Sciatic nerve (tissue), 2 donors: Measurements from ENCODE around the gene EPHB3. TPM values are rescaled to one million over a fixed set of nuclear protein-coding genes. Genes with fewer than 3 reads are reported as not detected.

Experiments
- ATAC-seq: fragments of 200-7000 bp; cut with Tn5 transposase; one replicate; pipeline ENCODE4 v1.9.1; 2020; ENCODE audit warnings: mild to moderate bottlenecking, moderate library complexity
- DNase-seq: peaks from one replicate; pipeline ENCODE4 v3.0.0-alpha.2; 2020; ENCODE audit warnings: low spot score
- intact Hi-C: fragments of 100-400 bp; cut with DNase I; formaldehyde crosslinking; loops from one replicate; pipeline ENCODE4 v1.14.2; 2022
- total RNA-seq: library from RNA; stranded (reverse); fragmentation: NEBNext Ultra II Directional; extraction: Animal tissue kit (Norgen Biotek cat#: 25700); gene quantifications from one replicate; pipeline ENCODE4 v1.2.1, GENCODE V29; 2021
- donor health status: DM: no; HTN: no; CAD: no.
- donor health status: DM: no; HTN: no; CAD: no.

The EPHB3 gene
- total RNA-seq, result 15.2 TPM

DNA sequence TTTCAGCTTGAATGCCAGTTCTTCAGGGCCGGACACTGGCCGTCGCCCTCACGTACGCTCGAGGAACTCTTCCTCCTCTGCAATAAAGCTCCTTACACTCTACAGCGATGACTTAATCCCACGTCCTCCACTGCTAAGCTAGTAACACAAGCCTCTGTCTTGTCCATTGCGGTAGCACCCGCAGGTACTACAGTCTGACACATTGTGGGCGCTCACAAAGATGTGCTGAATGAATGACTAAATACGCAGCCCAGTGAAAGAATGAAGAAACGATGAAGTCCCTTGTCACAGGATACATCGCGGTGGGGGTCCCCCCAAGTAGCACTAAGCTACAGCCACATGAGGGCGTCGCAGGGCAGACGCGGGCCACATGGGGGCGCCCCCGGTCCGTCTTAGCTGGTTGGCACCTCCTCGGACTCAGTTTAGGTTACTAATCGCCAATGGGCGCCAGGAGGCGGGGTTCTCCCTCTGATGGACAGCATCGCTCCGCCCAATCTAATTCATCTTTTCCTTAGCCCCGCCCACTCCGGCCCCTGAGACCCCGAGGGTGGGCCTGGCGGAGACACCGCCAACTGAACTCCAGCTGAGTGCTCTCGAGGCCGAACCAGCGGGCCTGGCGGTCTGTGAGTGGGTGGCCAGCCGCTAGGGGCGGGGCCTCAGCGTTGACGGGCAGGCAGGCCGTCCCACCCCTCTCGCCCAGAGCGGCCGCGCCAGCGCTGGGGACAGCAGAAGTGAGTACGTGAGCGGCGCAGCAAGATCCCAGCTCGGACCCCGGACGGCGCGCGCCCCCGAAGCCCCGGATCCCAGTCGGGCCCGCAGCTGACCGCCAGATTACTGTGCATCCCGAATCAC is at the start of gene EPHB3:
Gene EPHB3 (plus strand): TSS at position 725 of the 852 bp plus-strand sequence. CDS start 451 bp downstream, outside the sequence.
- DNase-seq (peak; percentile 100), ATAC-seq (peak; percentile 97)
- intact Hi-C loops, result no loop called here

DNA sequence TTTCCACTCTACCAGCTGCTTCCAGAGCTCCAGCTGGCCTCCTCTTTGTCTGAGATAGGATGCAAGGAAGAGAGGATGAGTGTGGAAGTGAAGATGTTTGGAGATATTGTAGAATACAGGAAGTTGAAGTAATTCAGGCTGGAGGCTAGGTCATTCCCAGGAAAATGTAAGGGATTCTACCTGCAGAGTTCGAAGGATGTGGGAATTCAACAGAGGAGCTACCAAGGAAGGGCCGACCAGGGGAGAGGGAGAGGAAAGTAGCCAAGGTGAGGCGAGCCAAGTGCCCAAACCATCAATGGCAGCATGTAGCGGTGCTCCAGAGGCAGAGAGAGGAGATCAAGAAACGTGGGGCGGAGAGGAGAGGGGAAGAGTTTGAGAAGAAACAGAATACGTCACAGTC is 49.0 kb upstream of the EPHB3 start:
- DNase-seq (no peak), ATAC-seq (no peak)
- intact Hi-C loops, result loop anchor here (10.0 kb wide), 1 partner anchor 138 kb away; the partner anchor contains the start of gene THPO

DNA sequence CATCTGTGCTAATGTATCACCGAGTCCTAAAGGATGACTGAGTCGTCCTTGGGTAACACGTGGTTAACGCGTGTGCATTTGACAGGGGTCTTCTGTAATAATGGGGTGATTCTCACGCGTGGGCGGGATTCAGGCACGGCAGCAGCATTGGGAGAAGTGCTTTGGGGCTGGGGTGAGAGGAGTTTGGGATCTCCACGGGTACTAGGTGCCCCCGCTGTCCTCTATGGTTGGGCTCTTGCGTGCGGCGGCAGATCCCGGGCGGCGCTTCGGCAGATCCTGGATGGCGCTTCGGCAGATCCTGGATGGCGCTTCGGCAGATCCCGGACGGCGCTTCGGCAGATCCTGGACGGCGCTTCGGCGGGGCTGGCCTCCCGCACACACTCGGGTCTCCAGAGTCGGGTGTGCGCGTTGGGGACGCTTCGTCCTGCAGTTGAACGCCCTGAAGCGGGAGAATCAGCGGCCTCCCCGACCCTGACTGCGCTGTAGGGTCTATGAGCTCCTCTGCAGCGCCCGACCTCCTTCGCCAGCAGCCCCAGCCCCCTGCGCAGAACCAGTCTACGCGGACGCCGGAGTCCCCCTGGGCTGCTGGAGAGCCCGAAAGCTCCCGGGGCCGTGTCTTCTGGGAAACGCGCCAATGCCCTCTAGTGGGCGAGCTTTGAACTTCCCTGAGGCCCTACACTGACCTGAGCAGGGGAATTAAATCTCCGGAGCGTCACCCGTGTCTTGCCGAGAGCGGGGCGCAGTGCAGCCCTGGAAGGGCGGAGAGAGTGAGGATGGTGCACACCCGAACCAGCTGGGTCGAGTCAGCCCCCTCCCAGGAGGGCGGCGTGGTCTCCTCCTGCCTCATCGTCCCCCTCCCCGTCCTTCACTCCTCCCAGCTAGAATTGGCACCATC is 48.1 kb upstream of the EPHB3 start:
- ATAC-seq (peak; percentile 97), DNase-seq (peak; percentile 90)
- intact Hi-C loops, result loop anchor here (10.0 kb wide), 1 partner anchor 139 kb away; the partner anchor contains the start of gene THPO

DNA sequence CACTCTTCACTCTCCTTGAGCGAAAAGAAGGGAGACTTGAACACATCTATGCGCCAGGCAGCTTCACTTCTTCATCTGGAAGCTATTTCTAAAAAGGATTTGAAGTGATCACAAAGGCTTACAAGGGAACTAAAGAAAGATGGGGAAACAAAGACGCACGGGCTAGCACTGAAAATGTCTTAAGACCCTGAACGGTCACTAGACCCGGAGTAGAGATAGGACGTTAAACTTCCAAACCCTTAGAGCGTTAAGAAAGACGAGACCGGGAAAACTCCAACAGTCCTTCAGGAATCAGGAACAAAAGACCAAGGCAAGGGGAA is 47.5 kb upstream of the EPHB3 start:
- ATAC-seq, result peak; percentile 41
- intact Hi-C loops, result loop anchor here (10.0 kb wide), 1 partner anchor 139 kb away; the partner anchor contains the start of gene THPO
- DNase-seq, result no peak

DNA sequence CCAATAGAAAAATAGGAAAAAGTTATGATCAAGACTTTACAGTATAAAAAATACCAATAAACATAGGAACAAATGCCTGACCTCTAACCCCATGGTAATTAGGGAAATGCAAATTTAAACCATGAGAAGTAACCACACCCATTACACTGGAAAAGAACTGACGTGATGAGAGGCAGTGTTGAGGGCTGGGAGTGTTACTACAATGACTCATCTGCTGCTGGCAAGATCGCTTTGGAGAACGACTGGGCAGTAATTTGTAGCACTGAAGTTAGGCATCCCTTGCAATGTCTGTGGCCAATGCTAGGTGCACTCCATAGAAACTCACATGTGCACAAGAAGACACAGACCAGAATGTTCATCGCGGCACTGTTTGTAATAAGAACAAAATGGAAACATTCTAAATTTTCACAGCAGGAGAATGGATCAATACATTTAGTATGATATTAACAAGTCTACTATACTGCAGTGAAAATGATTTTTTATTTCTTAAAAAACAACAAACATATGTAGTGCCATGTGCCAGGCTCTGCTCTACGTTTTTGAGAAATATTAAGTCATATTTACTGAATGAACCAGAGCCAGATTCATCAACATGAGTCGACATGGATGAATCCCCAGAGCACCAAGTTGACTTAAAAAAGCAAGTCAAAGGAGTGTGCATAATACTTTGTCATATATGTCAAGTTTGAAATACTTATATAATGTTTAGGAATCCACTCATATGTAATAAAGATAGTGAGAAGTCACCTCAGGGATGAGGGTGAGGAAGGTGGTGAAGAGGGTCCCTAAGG is 37.6 kb upstream of the EPHB3 start:
- intact Hi-C loops, result no loop called here
- DNase-seq (no peak), ATAC-seq (peak; percentile 36)

DNA sequence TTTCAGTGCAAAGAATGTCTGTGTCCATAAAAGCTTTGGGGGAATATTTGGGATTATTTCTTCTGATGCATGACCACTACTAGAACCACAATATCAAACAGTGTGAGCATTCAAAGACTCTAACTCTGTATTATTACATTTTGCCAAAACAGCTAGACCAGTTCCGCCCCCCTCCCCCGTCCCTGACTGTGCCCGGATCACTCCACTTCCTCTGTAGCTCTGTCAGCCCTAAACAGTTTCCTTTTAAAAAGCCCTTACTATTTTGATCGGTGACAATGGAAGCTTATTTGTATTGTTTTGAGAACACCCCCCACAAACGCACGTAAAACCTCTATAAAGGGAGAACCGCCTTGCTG is 36.6 kb upstream of the EPHB3 start:
- ATAC-seq, result peak; percentile 64

DNA sequence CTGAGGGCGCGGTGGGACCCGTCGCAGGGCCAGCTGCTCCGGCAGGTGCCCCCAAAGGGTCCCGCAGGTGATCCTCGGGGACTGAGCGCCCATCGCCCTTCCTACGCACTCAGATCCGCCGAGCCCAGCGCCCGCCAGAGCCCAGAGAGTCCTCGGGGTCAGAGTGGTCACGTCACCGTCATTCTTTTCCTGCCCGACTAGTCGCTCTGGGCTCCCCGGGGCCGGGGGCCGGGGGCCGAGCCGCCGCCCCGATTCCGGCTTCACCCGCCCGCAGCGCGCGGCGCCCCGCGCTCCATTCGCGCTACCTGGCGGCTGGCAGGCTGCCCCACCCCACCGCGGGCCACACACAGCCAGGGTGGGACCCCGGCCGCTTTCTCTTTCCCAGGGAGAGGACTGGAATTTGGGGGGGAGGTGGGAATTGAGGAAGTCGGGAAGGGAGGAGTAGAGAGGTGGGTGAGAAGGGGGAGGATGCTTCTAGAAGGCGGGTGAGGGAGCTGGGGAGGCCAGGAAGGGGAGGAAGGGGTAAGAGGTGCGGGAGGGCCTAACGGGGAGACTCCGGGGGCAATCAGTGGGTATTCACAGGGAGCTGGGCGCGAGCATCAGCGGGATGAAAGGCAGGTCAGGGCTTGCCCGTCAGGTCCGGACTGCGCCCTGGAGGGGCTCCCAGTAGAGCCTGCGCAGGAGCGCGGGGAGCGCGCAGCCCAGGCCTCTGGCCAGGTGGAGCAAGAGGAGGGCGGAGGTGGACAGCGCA is 36.1 kb upstream of the EPHB3 start:
- DNase-seq (no peak), ATAC-seq (peak; percentile 52)
- intact Hi-C loops, result no loop called here

More for the DNA sequence above, 36.6 kb upstream of the EPHB3 start:
- DNase-seq, result no peak
- intact Hi-C loops, result no loop called here

DNA sequence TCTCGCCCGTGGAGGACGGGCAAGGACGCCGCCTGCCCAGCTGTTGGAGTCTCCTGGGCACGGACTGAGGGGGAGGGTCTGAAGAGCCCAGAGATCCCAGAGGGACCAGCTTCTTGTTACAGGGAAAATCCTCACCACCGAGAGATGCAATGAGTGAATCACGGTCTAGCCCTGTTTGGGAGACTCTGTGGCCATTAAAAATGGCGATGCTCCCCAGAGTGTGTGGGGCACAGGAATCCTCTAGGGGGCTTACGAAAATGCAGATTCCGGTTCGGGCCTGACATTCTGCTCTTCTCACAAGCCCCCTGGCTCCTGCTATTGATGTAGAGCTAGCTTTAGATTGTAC is 35.5 kb upstream of the EPHB3 start:
- DNase-seq (no peak), ATAC-seq (no peak)
- intact Hi-C loops, result no loop called here

DNA sequence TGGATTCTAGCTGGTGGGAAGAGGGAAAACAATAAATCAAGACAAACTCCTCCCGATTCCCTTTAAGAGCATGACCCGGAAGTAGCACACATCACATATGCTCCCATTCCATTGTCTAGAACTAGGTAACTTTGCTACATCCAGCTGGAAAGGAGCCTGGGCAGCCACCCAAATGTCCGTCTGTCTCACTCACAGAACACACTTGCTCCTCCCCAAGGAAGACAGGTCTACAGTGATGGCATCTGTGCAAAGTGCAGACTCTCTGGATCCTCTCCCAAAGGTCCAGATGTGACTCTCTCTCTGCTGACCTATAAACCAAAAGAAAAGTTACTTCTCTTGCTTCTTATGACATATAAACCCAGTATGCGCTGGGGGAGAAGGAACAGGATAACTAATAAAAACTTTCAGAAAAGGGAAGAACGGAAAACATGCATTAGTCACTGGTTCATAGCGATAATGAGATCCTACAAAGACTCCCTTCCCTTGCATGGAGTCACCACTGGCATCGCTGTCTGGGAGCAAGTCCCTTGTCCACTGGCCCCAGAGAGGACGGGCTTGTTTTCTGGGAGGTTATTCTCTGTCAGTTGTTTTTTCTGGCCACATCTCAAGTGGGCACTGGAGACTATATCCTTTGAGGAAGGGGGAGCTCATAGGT is 29.8 kb upstream of the EPHB3 start:
- DNase-seq (no peak), ATAC-seq (no peak)
- intact Hi-C loops, result no loop called here

DNA sequence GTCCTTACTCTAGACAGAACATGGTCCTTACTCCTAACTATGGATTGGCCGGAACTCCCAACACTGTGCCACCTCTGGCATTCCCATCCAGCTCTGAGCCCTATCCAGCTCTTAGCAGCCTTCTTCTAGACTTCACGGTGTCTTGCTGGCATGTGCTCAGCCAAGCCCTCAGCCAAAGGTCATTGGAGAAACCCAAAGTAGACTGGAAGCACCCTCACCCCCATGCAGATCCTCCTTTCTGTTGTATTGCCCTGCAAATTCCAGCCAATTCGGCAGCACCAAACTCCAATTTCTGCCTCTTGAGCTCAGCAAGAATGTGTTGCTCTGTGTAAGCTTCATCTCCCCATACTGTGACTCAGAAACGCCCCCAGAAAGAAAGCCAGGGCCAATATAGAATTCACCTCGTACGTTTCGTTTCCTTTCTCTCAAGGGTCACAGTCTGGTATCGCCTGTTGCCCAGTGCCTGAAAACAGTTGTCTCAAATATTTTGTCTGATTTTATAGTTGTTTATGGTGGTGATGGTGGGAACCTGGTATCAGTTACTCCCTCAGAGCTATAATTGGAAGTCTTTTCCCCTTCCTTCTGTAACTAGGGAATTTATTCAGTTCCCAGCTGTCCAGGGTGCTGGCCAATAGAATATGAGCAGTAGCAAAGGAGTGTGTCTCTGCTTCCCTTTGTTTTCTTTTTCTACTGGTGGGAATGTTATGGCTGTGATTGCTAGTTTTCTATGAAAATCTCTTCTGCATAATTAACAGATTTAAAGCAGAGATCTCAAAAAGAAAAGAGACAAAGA is 28.4 kb upstream of the EPHB3 start:
- DNase-seq, result no peak
- no peak for ATAC-seq
- intact Hi-C loops, result no loop called here

DNA sequence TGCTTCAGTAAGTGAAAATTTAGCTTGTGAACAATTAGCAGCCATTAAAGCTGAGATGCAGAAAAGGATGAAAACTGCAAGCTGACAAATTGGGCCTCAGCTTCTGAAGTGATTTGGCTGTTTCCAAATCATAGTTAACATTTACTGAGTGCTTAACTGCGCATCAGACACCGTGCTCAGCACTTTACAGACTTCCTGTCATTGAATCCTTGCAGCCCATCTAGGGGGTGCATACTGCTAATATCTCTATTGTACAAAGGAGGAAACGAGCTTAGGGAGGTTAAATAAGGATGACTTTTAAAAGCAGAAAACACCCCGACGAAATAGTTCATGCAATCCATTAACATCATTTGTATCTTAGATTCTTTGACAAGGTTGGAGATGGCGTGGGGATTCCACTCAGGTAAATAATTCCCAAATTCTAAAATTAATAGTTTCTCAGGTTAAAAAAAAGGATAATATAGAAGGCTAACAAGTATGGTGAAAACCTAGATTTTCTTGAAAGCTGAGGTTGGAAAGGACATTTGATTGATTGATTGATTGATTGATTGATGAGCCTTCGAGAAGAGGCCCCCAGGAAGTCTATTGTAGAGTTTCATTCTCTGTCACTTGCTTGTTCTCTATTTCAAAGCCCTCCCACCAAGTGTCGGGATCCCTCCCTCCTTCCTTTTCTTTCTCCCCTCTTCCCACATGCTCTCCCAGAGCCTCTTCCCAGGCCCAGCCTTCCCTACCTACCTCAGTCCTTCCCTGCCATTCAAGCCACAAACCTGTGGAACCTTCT is 23.5 kb upstream of the EPHB3 start:
- DNase-seq (no peak), ATAC-seq (no peak)
- intact Hi-C loops, result no loop called here

DNA sequence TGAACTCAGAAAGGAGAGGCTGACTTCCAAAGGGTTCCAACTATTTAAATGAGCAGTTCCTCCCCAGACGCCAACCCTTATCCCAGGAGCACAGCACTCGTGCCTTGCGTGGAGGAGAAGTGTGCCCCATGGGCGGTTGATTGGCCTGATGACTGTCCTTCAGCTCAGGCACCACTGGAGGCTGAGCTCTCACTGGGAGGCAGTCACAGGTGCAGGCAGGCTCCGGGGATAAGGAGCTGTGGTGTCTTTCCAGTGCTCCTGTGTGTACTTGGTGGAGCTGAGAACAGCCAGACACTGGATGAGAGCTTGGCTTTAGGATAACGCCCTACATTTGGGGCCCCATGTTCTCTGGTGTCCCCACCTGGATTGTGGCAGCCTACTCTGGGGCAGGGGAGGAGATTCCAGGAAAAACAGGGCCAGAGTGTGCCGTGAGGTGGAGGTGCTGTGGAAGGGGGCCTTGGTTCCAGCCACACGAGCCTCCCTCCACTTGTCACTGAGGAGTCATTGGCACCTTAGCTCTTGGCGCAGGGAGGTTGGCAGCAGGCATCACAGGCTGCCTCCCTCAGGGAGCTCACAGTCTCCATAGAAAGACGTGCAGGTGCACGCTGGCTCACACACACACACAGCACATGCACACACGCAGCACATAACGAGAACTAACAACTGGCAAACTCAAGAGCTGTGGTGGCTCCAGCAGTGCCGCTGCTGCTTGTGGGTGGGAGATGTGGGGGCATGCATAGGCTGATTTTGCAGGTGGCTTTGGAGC is 22.7 kb upstream of the EPHB3 start:
- ATAC-seq, result no peak
- no peak for DNase-seq
- intact Hi-C loops, result no loop called here

DNA sequence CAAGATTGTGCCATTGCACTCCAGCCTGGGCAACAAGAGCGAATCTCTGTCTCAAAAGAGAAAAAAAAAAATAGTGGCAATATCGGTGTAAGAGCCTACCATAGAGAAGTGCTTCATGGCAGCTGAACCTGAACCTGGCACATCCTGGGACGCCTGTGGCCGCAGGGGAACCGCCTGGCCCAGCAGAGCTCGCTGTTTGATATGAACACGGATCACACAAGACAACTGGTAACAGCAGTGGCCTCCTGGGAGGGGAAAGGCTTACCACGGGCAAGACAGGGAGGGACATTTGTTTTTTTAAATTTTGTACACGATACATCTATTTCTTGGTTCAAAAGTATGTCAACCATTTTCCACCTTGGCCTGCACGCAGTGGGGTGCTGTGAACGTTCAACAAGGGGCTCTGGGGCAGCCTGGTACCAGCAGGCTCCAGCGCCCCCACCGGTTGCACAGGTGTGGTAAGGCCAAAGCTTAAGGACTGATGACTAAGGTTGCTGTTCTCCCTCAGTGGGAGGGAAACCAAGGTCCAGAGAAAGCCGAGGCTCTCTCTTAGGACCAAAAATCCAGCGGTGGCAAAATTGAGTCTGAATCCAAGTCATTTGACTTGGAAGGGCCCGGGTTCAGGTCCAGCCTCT is 21.7 kb upstream of the EPHB3 start:
- ATAC-seq (no peak), DNase-seq (no peak)
- intact Hi-C loops, result loop anchor here (10.0 kb wide), 1 partner anchor 165 kb away; the partner anchor contains the start of gene THPO

DNA sequence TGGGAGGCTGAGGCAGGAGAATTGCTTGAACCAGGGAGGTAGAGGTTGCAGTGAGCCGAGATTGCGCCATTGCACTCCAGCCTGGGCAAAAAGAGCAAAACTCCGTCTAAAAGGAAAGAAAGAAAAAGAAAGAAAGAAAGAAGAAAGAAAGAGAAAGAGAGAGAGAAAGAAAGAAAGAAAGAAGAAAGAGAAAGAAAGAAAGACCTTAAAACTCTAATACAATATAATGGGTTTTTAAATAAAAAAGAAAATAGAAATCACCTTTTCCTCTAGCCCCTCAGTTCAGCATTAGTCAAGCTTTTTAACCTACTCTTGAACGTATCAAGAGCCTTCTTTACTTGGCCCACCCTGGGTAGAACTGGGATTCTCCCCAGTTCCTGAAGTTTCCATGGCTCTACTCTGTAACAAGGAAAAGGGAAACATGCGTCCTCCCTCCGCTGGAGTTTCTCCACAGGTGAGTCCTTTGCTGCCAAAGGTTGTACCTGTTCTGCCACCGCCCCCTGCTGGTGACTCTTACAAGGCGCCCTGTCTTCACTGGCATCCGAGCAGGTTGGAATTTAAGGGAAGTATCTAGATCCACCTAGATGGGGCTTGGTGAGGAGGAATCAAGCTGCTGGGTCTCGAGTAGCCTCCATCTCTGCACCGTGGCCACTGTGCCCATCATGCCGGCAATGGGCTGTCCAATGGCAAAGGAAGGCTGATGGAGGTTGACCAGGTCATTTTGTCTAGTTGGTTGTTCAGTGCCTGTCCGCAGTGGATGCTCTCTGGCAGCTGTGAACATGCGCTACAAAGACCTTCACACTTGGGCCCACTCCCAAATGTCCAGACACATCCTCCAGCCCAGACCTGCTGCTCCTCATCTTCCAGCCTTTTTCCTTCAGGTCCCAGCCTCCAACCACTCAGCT is 20.6 kb upstream of the EPHB3 start:
- intact Hi-C loops, result loop anchor here (10.0 kb wide), 1 partner anchor 166 kb away; the partner anchor contains the start of gene THPO
- ATAC-seq (peak; percentile 21), DNase-seq (peak; percentile 79)
